HG02970 (cell line): ENCODE measurements around the gene UBALD1.

Experiments used
- ATAC-seq: cut with Tn5 transposase; IDR thresholded peaks from one replicate; pipeline ENCODE4 v1.9.1; 2021; ENCODE audit warnings: mild to moderate bottlenecking, moderate library complexity, moderate number of reproducible peaks; ENCODE audit not compliant: unreplicated experiment, low FRiP score

The UBALD1 gene

DNA sequence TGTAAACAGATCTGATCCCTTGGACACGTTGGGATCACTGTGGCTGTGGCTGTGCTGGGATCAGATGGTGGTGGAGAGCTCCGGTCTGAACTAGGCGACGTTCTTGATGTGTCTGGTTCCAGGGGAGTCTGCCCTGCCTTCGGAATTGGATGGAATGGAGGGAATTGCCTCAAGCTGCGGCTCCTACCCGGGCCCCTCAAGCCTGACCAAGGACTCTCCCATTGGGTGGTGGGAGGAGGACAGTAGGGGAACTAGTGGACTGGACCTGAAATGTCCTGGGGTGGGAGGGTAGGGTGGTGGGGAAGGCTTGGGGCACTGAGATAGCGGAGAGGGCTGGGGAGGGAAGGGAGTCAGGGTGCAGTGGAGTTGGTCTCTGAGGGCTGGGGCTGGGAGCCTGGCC, 3.2 kb upstream of the UBALD1 start:
- ATAC-seq, result no peak

DNA sequence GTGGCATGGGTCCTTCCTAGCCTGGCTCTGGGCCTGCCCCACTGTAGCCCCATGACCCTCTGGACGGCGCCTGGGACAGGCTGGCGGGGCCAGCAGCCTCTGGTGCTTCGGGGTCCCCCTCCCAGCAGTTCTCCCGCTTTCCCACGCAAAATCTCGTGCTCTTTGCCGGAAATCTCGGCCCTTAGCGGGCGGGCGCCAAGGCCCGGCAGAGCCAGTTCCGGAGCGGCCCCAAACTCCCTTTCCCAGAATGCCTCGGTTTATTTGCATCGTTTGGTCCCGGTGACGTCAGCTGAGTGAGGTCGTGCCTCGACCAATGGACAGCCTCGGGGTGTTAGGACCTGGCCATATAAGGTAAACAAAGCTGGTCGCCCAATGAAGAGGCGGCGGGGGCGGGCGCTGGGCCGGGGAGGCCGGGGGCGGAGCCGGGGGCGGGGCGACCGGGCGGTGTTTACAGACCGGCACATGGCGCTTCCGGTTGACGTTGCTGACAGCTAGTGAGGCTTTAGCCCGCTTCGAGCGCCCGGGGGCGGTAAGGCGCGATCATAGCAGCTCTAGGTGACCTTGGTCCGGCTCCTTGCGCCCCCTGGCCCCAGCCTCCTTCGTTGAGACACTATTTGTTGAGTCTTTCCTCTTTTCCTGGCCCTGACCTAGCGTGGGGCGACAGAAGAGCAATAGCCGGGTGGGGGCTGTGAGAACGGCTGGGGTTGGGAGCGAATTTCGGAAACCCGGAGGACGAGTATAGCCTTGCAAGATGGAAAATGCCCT, 1.5 kb upstream of the UBALD1 start:
- peak; percentile 62 for ATAC-seq

DNA sequence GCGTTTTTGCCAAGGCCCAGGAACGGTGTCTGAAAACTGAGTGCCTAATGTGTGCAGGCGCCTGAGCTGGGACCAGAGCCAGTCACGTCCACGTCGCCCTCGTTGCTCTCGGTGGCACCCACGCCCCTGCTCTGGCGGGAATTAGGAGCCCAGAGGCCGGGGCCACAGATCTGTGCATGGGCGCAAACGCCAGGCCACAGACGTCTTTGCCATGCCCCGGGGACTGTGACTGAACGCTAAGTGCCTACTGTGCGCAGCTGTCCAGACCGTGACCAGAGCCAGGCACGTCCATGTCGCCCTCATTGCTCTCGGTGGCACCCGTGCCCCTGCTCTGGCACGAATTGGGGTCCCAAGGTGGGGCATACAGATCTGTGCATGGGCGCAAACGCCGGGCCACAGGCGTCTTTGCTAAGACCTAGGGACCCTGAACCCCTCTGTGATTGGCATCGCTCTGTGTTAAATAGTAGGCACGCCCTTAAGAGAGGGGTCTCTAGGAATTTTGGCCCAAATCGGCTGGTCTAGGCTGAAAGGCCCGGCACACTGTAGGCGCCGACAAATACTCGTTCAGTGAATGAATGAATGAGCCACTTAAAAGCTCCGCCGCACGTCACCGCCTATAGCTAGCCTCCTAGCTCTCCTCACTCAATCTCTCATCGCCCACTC, 827 bp upstream of the UBALD1 start:
- ATAC-seq, result no peak

DNA sequence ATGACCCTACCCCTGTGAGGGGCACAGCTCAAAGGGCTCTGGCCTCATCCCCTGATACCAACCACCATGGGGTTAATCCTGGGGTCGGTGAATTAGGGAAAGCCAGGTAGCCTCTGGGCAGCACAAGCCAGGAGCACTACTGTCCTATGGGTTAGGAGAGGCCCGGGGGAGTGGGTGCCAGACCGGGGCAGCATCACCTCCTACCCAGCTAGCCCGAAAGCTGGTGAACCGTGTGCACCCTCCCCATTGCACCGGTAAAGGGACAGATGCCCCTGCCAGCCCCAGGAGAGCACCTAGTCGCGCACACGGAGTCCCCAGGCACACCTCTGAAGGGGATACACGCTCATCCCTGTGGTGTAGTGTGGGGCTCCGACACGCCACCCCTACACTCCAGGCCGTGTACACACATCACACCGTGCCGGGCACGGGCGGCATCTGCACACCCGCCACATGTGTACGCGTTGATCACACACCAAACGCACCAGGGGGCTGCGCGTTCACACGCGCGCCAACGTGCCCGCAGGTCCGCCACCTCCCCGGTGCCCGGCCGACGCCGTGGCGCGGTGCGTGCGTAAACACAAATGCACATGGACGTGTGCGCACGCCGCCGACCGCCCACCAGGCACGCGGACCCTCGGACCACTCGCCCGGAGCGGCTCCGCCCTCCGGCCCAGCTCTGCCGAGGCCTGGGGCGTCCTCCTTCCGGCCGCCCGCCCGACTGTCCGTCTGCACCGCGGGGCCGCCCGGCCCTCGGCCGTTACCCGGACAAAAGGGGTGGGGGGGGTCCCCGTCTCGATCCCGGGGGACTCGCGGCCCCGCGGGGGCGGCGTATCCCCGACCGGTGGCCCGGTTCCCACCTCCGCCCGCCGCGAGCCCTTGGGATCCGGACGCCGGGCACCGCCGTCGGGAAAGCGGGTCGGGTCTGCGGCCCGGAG, 785 bp downstream of the UBALD1 start:
- no peak for ATAC-seq

DNA sequence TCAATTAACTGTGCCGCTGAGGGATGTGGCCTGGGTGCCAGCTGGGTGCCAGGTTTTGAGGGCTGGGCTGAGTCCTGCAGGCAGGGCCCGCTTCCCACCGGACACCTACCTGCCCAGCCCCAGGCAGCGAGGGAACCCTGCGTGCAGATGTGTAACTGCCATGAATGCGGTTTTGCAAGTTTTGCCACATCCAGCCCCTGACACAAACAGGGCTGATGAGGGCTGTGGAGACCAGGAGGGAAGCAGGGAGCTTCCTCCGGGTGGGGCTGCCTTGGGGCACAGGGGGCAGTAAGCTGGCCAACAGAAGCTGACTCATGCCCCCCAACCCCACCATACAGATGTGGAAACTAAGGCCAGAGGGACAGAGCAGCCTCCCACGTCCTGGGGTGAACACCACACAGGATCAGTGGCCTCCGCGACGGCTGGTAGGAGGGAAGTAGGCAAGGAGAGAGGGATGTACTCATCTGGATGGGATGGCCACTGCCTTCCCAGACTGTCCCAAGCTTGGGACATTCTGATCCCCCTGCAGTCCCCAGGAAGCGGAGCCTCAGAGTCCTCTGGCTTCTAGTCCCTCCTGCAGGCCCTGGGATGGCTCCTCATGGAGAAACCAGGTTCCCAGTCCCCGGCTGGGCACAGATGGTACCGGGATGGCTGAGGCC, 1.6 kb downstream of the UBALD1 start:
- ATAC-seq, result no peak

DNA sequence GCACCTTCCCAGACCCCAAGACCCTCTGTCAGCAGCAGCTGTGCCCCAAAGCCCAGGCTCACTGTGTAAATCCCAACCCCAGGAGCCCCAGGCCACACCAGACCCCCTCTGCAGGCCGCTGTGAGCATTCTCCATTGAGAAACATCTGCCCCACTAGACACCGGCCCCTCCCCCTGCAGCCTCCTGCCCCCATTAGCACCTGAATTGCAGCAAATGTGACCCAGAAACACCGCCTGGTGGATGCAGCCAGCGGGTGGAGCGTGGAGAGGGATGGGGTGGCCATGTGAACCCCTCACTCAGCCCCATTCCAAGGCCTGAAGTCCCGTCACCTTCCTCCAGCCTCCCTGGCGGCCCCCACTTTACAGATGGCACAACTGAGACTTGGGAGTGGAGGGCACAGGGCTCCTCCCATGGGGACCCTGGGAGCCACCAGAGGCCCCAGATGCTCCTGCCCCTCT, 2.2 kb downstream of the UBALD1 start:
- ATAC-seq, result no peak

DNA sequence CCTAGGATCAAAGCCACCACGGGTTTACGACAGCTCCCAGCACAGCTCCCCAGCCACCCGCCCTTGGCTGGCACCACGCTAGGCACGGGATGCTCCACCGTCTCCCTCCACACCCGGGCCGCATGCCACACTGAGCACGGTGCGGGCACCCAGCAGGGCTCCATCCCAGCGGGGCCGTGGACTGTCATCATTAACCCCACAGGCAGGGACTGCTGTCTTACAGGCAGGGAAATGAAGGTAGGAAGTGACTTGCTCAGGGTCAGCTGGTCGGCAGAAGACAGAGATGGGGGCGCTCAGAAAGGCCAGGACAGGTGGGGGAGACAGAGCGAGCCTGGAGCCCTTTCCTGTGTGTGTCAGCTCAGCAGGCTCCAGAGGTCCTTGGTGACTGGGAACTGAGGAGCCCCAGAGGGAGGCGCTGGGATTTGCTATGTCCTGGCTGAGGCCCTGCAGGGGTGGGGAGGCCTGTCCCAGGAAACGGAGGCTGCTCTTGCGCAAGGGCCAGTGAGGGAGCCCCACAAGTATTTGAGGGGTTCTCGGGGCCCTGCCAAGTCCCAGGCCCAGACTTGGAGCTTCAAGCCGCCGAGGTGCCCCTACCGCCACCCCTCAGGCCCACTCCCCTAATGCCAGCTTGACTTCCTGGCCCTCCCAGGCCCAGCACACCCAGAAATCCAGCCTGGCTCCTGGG, 3.2 kb downstream of the UBALD1 start:
- no peak for ATAC-seq

DNA sequence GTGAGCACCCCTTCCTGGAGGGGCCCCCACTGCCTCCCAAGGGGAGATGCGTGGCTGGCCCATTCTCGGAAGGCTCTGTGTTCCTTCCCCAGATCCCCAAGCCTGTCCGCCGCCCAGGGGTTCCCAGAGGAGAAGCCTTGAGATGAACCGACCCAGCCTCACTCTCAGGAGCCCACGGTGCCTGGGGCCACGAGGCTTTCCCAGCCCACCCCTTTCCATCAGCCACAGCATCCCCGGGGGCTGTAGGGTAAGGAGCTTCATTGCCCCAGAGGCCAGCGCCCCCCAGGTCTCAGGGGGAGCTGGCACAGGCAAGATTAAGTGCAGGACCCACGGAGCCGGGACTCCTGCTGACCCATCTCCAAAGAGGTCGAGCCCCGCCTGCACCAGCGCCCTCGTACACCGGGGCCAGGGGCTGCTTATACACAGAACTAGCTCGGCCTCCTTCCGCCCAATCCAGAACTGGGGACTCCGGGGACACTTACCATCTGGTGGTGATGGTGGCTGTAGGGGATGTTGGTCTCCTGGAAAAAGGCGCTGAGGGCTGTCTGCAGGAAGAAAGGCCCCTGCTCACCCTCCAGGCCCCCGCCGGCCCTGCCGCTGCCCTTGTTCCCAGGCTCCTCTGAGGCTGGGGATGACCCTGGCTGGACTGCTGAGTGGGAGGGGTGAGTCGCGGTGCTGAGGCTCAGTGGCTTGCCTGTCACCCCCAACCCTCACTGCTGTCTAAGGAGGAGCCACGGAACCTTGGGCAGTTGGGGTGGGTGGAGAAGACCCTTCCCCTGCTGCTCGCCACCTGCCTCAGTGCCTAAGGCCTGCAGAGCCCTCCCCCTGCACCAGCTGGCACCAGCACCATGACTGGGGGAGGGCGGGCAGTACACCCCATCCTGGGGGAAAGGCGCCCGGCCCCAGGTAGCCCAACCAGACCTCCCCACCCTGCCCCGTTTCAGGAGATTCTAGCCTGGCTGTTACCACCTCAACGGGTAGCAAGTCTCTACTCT, 4.4 kb downstream of the UBALD1 start:
- ATAC-seq, result no peak

DNA sequence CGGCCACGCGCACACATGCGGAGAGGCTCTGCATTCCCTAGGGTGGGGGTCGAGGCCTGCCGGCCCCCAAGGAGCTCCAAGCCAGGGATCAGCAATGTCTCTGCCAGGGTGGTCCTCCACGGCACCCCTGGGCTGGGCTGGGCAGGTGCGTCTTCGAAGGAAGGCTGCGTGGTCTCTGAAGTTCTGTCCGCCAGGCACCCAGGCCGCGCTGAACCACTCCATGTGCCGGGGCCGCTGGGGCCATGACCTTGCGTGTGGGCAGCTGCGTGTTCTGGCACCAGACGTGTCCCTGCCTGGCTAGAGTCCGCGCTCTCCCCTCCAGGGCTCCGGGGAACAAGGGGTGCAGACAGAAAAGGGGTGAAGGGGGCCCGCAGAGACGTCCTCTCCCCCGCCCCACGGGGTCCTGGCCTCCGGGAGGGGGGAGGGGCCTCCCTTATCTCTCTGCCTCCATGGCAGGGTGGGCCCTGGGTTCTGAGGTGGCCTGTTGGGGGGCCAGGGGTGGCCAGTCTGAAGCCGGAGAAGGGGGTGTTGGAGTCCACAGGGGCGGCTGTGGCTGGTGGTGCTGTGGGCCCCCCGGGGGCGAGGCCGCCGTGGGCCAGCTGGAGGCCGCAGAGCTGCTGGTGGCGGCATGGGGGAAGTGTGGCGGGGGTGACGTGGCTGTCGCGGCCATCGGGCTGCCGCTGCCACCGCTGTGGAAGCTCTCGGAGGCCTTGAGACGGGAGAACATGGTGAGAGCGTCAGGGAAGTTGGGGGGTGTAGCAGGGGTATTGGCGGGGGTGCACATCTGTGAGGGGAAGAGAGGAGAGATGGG, 5.3 kb downstream of the UBALD1 start:
- no peak for ATAC-seq

DNA sequence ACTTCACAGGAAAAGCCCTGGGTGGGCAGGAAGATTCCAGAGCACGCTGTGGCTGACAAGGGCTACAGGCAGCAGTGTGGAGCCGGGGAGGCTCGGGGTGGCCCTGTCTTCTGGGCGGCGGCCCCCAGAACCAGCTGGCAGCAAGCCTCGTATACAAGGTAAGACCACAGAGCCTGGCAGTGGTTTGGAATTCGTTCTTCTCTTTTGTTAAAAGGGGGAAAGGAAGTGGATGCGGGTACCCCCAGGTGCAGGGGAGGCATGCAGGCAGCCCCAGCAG, 6.0 kb downstream of the UBALD1 start:
- no peak for ATAC-seq

DNA sequence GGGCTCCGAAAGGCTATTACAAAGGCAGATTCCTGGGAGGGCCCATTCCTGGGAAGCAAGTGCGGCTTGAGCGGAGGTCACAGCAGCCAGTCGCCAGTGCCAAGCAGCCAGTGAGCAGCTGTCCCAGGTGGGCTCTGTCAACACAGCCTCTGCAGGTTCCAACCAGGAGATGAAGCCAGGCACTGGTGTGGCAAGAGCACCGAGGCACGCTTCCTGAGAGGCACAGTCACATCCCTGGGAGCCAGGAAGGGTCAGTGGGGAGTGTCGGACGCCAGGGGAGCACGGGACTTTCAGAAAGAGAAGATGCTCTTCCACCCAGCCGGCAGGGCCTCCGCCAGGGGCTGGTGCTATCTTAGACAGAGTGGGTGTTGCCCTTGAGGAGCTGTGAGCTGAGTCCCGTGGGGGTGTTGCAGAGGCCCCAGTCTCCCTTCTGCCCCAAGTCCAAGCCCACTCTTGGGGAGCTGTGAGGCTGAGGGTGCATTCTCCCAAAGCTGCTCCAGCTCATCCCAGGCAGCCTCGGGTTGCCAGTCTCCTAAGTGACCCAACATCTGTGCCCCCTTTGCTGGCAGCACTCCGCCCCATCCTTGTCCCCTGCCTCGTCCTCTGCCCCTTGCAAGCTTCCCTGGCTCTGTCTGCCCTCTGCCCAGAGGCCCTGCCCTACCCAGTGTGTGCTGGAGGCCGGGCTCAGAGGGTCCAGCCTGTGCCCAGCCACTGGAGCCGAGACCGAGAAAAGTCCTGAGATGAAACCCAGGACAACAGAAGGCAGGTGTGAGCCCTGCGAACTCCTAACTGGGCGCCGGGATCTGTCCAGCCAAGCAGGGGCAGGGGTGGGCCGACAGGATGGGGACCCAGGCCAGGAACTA, 6.6 kb downstream of the UBALD1 start:
- no peak for ATAC-seq

DNA sequence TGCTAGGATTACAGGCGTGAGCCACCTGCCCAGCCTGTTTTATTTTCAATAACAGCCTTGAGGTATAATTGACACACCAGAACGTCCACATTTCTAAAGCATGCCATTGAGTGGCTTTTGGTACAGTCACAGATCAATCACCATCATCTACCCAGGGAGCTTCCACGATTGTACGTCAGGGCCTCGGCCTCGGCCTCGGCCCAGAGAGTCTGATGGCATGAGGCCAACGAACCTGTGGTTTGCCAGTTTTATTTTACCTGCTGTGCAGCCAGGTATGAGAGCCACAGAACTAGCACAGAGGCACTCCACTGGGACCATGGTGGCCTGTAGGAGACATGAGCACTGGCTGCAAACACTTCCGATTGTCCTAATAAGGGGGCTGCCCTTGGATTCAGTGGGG, 8.3 kb downstream of the UBALD1 start:
- ATAC-seq, result no peak

DNA sequence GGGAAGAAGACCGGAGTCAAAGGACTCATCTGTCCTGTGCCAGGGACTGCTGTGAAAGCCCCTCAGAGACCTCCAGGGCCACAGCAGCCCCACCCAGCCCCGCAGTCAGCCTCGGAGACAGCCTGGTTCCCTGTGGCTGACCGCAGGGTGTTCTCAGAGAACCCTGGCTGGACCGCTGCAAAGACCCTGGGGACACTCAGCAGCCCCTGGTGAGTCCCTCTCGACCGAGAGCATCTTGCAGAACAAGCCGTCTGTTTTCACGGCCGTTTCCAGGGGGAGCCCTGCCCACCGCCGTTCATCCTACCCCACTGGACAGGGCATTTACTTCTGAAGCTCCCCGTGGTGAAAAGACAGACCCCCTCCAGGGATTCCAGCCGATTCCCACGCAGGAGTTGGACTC, 10.3 kb downstream of the UBALD1 start:
- ATAC-seq, result no peak

DNA sequence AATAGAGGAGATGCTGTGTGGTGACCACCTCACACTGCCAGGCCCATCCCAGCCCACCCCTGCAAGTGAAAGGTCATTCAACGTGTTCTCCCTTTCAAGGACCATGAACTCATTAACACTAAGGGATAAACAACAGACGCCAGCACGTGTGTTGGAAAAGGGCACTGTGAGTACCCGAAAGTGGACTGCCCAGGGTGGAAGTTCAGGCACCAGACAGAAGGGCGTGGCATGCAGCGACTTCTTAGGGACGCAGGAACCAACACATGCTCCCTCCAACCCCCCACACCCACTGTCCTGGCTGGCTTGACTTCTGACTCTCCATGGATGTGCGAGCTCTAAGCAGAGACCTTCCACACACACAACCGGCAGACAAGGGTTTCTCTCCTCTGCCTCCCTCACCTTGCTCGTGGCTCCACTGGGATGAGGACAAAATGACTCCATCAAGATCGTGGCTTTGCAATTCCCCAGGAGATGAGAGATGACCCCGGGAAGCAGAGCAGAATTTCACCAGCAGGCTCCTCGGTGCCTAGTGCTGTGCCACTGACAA, 11.0 kb downstream of the UBALD1 start:
- ATAC-seq, result no peak

DNA sequence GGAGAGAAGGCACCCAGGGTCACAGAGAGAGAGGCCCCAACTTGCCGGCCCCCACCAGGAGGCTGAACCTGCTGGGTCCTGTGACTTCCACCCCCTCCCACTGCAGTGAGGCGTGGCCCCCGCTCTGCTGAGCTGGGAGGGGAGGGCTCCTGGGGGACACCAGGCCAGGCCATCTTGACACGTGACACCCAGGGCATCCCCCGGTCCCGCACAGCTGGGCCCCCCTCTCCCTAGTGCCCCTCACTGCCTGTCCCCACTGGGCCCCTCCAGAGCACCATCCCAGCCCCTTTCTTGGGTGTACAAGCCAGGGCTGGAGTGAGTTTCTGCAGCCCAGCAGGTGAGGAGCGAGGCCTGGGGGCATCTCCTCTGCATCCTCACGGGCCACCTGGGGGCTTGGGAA, 12.4 kb downstream of the UBALD1 start:
- ATAC-seq, result no peak

DNA sequence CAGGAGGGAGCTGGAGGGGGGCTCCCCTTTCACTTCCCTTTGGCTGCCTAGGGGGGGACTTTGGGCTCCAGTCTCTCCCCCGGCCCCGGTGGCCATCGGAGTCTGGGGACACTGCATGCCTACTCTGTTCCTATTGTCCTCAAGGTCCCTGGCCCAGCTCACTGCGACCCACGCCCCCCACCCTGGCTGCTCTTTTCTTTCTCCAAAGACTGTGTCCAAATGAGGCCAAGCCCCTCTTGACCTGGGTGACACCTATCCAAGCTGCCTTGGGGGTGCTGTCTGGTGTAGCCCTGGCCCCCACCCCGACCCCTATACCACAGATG, 12.9 kb downstream of the UBALD1 start:
- ATAC-seq, result no peak
